PC-3 (cell line): ENCODE results near the gene TTC7B.

Source experiments
- CTCF ChIP-seq: fragments of 300-600 bp; sonication (generic); conservative IDR thresholded peaks from 2 replicates; pipeline ENCODE4 v1.5.1; 2017; ENCODE audit warnings: antibody characterized with exemption, low read depth, mild to moderate bottlenecking, low read length
- EZH2 ChIP-seq: fragments of 300-600 bp; sonication (generic); IDR thresholded peaks from one replicate; pipeline ENCODE4 v1.6.1; 2017; ENCODE audit warnings: antibody characterized with exemption, mild to moderate bottlenecking, low read length; ENCODE audit not compliant: unreplicated experiment
- EZH2phosphoT487 ChIP-seq: fragments of 300-600 bp; sonication (generic); IDR thresholded peaks from 2 replicates; pipeline ENCODE4 v1.6.1; 2018; ENCODE audit warnings: mild to moderate bottlenecking, antibody characterized with exemption, low read length, borderline replicate concordance

GRCh38 chr14:90616881-90617280, 199.3 kb downstream of the TTC7B start:
- TF ChIP-seq CTCF (no peak), EZH2 (no peak), EZH2phosphoT487 (no peak)
